DMS114 treated with DMSO at 0.1 percent for 48 hours (cell line): Measurements from ENCODE around the gene HTR2B.
"Not testable (repeated sequence)": the region's sequence is repeated elsewhere in the genome, so short reads cannot be mapped to it uniquely, and the experiment has no call there.

Source experiments
- DNase-seq: peaks from one replicate; lab custom pipeline; 2025; ENCODE audit not compliant: unreplicated experiment; lab: John Stamatoyannopoulos, UW

Gene HTR2B

DNA sequence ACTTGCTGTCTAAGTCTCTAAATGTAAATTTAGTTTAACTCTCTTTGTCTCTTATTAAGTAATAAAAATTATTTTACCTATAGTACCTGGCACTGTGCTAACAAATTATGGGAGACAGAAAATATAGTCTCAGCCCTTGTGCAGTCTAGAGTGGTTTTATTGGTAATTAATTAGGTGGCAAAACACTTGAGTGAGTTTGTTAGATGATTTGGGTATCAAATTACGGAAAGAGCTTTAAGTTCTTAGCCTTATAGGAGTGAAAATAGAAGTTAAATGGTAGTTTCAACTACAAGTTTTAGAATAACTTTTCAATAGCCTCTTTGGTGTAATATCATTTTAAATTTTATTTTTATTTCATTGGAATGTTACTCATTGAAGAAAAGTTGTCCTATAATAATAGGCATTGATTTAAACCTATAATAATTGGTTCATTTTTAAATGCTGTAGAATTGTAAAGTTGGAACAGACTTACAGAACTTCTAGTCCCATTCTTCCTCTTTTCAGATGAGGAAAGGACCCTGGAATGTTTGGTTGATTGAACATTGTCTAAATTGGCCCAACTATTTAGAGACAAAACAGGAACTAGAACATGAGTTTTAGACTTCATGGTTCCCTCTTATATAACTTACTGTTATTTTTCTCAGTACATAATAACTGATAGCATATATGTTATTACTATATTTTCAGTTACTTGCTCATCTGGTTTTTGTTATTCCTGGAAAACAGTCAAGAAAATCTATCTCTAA, 10.2 kb upstream of the HTR2B start:
- no peak for DNase-seq

DNA sequence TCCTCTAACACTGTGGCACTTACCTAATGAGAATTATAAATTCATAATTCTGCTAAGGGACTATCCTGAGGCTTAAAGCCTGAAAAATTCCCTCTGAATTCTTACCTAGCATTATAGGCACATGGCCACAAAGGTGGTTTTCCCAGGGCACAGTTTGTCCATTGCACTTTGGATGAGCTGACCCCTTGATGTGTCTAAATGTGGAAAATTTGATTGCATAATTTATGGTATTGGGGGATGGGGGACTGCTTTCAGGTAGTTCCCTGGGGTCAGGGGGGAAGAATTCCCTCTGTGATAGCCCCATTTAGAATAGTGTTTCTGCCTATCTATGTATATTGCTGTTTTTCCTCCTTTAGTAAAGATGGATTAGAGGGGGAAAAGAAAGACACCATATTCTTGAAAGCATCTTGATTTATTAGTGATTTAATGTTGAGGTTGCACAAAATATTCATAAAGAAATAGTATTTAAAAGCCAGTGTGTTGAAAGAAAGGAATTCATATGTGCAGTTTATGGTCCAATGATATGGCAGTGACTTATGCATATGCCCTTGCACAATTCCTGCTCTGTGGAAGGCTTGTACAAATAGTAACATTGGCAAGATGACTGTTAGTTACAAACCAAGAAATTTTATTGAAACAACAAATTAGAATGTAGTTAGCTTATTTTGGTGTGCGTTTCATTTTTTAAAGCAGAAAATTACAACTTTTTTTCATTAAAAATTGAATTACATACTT, 8.7 kb upstream of the HTR2B start:
- no peak for DNase-seq

- DNase-seq: no peak
These were observed 7.3 kb upstream of the HTR2B start for GRCh38 chr2:231132129-231132528.

GRCh38 chr2:231130336-231131056, 5.7 kb upstream of the HTR2B start:
- DNase-seq: no peak

GRCh38 chr2:231129216-231129615, 4.4 kb upstream of the HTR2B start:
- DNase-seq: no peak

DNA sequence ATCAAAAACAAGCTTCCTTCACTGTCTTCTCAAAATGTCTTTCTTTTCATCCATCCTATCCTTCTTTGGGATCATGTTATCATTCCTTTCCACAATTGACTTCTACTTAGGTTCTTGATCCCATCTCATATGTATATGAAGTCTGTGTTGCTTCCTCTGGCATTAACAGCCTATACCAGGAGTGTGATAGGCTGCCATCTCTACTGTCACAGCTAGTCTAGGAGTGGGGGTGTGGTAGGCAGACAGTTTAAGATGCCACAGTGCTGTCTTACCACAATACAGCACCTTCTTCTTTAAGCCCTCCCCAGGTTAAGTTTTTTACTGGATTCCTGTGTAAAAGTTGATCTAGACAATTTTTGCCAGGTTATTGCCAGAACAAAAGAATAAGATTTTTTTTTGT, 3.7 kb upstream of the HTR2B start:
- no peak for DNase-seq

GRCh38 chr2:231127936-231128335, 3.1 kb upstream of the HTR2B start:
- DNase-seq: no peak

- DNase-seq: no peak
These were observed 2.6 kb upstream of the HTR2B start for GRCh38 chr2:231127480-231127879.

GRCh38 chr2:231126123-231126522, 1.3 kb upstream of the HTR2B start:
- no peak for DNase-seq

DNA sequence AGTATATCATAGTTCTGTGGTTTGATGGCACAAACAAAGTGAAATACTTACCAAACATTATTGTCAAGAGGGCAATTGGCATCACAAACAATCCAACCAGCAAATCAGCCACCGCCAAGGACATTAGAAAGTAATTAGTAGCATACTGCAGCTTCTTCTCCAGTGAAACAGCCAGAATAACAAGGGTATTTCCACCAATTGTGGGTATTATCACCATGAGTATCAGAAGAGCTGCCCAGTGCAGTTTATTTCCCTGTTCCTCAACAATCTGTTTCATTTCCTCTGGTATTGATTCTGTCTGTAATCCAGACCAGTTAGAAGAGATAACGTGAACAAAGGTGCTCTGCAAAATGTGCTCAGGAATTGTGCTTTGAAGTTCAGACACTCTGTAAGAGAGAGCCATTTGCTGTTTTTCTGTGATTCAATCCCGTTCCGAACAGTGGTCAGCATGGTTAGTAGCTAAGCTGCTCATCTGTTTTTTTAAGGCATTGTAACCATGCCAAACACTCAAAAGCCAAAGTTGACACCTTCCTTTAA, 1.4 kb downstream of the HTR2B start:
- no peak for DNase-seq

GRCh38 chr2:231118614-231118942, 6.3 kb downstream of the HTR2B start:
- no peak for DNase-seq

- no peak for DNase-seq
These were observed 6.8 kb downstream of the HTR2B start for GRCh38 chr2:231117922-231118613.

GRCh38 chr2:231117148-231117547, 7.7 kb downstream of the HTR2B start:
- no peak for DNase-seq

- no peak for DNase-seq
These were observed 9.2 kb downstream of the HTR2B start for GRCh38 chr2:231115651-231116050.

DNA sequence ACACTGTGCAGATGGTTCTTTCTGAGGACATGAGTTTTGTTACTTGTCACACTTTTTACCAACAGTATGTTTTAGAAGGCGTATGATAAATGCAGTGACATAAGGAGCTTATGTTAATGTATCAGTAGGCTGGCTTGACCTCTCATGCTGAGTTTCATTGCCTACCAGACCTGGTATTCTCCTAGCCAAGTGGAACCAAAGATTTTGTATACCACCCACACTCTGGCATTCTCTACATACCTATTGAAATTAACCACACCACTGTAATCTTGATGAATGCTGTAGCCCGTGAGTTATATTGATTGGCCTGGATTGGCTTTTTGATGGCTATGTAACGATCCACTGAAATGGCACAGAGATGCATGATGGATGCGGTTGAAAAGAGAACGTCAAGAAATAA, 11.4 kb downstream of the HTR2B start:
- DNase-seq: no peak

DNA sequence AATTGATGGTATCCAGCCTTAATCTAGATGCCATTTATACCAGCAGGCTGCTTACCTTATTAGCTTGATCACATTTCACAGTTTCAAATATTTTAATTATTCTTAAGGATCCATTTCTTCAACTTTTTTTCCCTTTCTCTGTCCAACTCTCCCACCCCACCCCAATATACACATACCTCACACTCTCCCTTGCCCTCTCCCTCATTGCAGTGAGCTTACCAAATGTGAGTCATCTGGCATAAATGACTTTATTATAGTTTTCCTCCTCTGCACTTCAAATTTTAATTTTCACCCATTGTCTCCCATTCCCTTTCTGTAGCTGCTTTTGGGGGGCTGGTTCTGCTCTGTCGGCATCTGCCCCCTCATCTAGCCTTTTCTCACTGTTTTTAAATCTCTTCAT, 12.9 kb downstream of the HTR2B start:
- no peak for DNase-seq

DNA sequence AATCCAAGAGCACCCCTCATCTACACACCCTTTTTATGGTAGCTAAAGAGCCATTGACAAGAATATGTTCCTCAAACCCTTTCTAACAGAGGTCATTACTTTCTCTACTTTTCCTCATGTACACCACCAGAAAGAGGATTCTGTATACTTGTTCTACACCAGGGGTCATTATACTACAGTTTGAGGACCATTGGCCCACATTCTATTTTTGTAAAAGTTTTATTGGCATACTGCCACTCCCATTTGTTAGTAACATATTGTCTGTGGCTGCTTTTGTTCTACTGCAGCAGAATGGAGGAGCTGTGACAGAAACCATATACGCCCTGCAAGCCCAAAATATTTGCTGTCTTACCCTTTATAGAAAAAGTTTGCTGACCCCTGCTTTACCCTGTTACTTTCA, 14.3 kb downstream of the HTR2B start:
- DNase-seq: no peak

DNA sequence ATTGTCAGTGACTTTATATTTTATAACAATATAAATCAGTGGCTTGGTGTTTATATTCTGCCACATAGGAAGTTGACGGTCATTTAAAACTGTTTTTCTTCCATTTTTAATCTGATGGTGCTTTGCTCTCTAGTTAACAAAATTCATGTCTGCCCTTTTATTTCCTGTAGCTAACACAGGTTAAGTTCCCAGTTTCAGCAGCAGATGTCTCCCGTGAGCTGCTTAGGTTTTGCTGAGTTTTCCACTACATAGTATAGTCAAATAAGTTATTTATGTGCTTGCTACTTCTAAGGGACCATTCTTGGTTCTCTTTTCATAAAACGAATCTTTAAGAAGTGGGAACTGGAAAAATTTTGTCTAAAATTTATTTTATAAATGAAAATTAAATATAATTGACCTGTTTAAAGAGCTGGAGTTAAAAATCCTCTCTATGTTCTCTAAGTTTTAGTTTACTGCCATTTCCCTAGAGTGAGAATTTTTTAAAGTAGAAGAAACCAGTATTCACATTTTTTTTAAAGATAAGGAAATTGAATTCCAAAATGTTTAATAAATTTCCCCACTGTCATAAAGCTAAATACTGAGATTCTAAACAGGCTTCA, 20.6 kb downstream of the HTR2B start:
- peak; percentile 47 for DNase-seq

DNA sequence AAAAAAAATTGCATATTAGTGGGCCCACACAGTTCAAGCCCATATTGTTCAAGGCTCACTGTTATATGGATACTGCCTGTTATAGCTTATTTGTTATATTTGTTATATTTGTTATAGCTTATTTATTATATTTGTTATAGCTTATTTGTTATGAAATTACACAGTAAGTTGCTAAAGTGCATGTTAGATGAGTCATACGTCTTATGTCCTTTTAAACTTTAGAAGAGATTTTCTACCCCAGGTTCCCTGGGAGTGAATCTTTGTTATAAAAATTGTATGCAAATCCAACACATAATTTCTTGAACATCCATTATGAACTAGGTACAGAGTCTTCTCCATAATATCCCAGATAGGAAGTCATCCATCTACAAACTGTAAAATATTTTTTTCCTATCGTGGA, 22.1 kb downstream of the HTR2B start:
- DNase-seq: no peak

GRCh38 chr2:231100990-231101389, 23.9 kb downstream of the HTR2B start:
- DNase-seq: no peak

DNA sequence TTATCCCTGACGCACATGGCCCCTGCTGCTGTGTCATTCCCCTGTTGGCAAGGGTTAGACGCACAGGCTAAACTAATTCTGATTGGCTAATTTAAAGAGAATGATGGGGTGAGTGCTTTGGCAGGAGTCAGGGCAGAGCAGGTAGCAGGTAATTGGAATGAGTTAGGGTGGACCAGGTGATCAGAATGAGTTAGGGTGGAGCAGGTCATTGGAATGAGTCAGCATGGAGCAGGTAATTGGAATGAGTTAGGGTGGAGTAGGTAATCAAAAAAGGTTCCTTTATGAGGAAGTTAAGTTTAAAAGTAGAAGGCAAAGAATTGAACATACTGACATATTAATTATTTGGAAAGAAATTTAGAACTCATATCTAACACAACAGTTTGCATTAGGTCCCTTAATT, 24.5 kb downstream of the HTR2B start:
- not testable (repeated sequence) for DNase-seq
